RWPE1 (cell line): Measurements from ENCODE around the gene KIFAP3.
A peak's percentile ranks its signal among the peaks of the same experiment; 100 is the strongest.

ENCODE experiments used
- CTCF ChIA-PET: fragments of 350-600 bp; sonication (Branson Sonifier 250); formaldehyde crosslinking; extraction: SDS; loops from one replicate; lab custom pipeline; 2021; lab: Yijun Ruan, JAX
- POLR2A ChIA-PET: fragments of 400-600 bp; formaldehyde crosslinking; extraction: SDS; loops from one replicate; lab custom pipeline; 2020; ENCODE audit warnings: antibody characterized with exemption; ENCODE audit not compliant: low non-redundant PET; lab: Yijun Ruan, JAX
- DNase-seq: peaks from one replicate; pipeline ENCODE4 v3.0.0; 2012; ENCODE audit warnings: low spot score
- H3K27ac ChIP-seq: fragments of 450-650 bp; 2 replicates; pipeline ENCODE4 v1.5.1; 2017
- TF ChIP-seq, protein P1 (sequence below): fragments of 450-650 bp; conservative IDR thresholded peaks from 2 replicates; pipeline ENCODE4 v1.5.1; 2017; ENCODE audit warnings: low read depth, mild to moderate bottlenecking

KIFAP3 gene

DNA sequence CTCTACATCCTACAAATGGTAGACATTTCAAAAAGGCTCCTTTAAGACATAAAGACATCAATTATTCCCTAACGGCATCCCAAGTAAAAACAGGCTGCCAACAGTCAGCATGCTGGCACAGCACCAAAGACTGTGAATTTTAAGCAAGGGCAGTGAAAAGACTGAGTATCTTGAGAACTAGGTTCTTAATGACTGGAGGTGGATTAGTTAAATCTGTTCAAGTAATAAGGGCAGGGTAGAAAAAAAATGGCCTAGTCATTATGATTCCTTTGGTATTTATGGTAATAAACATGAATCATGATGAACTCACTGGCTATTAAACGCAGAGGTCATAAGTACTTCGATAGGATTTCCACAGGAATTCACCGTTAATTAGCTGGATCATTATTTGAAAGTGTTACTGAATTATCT lies 75.2 kb downstream of the KIFAP3 start:
- DNase-seq, result peak; percentile 65
- TF ChIP-seq, protein P1, sequence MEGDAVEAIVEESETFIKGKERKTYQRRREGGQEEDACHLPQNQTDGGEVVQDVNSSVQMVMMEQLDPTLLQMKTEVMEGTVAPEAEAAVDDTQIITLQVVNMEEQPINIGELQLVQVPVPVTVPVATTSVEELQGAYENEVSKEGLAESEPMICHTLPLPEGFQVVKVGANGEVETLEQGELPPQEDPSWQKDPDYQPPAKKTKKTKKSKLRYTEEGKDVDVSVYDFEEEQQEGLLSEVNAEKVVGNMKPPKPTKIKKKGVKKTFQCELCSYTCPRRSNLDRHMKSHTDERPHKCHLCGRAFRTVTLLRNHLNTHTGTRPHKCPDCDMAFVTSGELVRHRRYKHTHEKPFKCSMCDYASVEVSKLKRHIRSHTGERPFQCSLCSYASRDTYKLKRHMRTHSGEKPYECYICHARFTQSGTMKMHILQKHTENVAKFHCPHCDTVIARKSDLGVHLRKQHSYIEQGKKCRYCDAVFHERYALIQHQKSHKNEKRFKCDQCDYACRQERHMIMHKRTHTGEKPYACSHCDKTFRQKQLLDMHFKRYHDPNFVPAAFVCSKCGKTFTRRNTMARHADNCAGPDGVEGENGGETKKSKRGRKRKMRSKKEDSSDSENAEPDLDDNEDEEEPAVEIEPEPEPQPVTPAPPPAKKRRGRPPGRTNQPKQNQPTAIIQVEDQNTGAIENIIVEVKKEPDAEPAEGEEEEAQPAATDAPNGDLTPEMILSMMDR, result no peak
- CTCF ChIA-PET, result interaction anchor here (0.7 to 1.0 kb wide), 2 partner anchors 11 to 15 kb away, joined by 3 read pairs; no protein-coding TSS in a partner anchor
- POLR2A ChIA-PET, result no interaction called here
- no peak overlapping the region for H3K27ac ChIP-seq

DNA sequence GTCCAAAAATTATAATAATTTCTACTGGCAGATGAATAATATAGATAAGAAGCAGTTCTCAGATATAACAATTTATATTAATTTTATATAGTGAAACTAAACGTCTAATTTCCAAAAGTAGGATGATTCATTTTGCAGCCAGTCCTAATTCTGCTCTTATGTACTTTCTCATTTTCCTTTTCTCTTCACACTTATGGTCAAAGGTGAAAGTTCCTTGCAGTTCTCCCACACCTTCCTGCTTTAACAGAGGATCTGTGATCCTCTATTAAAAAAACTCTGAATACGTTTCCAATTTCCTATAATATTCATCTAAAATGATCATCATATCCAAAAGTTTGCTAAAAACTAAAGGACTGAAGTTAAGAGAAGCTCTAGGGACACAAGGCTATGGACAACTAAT lies 78.5 kb downstream of the KIFAP3 start:
- TF ChIP-seq, protein P1, result no peak
- CTCF ChIA-PET, result no interaction called here
- POLR2A ChIA-PET, result no interaction called here
- no peak for DNase-seq
- H3K27ac ChIP-seq, result no peak overlapping the region

DNA sequence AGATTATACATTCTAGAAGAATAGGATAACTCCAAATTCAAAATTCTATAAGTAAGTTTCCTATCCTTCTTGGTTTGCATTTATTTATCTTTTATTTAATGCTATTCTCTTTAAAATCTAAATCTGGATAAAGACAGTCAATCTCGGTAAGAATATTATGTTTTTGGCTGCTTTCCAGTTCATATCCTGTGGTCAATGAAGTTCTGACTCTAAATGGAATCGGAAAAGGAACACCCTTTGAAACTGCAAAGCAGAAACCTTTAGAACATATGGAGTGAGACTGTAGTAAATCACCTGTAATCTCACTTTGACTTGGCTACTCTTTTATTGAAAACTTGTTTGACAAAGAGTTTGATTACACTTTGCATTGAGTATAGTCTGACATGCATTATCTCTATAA lies 85.2 kb downstream of the KIFAP3 start:
- POLR2A ChIA-PET, result no interaction called here
- no peak overlapping the region for H3K27ac ChIP-seq
- CTCF ChIA-PET, result no interaction called here
- TF ChIP-seq, protein P1, result no peak
- no peak for DNase-seq

DNA sequence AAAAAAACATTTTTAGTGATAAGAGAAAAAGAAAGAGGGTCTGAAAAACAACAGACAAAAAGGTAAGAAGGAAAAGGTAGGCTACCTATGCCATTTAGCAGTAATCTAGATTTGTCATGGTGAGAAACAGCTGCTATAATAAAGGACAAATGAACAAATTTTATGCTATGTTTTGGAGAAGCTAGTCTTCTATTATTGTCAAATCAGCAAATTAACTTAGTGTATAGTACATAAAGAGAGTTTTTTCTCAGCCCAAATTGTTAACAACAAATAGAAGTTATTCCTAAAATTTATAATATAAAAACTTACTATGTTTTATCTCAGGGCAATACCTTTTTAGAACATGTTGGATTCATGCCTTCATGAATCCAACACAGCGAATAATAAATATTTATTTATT lies 88.7 kb downstream of the KIFAP3 start:
- H3K27ac ChIP-seq, result no peak overlapping the region
- ChIA-PET CTCF (interaction anchor here (0.9 kb wide), 1 partner anchor 9 kb away, joined by 3 read pairs; no protein-coding TSS in a partner anchor), POLR2A (no interaction called here)
- no peak for DNase-seq
- TF ChIP-seq, protein P1, result no peak

DNA sequence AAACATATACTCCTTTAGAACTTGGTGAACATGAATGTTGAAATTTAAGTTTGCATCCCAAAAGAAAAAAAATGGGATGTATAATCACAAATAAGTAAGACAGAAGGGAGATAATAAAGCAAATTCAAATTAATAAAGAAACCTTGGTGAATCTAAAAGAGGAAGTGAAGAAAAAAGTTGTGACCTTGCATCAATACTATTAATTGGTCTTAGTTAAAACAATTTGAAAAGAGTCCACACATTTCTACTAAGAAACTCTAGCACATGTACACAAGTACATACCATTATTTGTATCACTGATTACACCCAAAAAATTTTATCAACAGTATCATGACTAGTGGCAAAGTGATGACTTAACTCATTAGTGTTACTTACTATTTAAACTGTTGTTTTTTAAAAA lies 100.4 kb downstream of the KIFAP3 start:
- DNase-seq, result no peak

DNA sequence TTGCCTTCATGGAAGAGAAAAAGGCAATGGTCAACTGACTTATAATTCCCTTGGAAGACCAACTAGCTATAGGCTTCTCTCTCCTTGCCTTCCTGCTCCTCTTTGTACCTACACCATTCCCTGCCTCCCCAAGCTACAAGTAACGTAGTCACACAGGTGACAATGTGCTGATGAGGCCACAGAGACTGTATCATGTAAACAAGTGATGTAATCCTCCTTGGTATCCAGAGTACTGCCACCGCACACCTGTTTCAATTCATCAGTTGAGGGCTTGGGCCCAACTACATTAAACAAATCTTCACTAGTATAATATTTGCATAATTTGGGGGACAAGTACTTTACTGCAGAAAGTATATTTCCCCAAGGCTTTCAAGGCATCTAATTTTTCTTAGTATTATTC lies 104.4 kb downstream of the KIFAP3 start:
- TF ChIP-seq, protein P1, result no peak
- ChIA-PET CTCF (interaction anchor here (0.6 kb wide), 1 partner anchor 25 kb away, joined by 3 read pairs; no protein-coding TSS in a partner anchor), POLR2A (no interaction called here)
- H3K27ac ChIP-seq, result no peak overlapping the region
- DNase-seq, result no peak

More for the DNA sequence above, 100.4 kb downstream of the KIFAP3 start:
- CTCF ChIA-PET, result no interaction called here
- TF ChIP-seq, protein P1, result no peak
- no peak overlapping the region for H3K27ac ChIP-seq
- POLR2A ChIA-PET, result no interaction called here
